ENCODE results near the gene PADI1.

The PADI1 gene

GRCh38 chr1:17196496-17197185 lies 8.3 kb upstream of the PADI1 start:
- peak; percentile 50 for DNase-seq (ENCODE audit: low spot score)

DNA sequence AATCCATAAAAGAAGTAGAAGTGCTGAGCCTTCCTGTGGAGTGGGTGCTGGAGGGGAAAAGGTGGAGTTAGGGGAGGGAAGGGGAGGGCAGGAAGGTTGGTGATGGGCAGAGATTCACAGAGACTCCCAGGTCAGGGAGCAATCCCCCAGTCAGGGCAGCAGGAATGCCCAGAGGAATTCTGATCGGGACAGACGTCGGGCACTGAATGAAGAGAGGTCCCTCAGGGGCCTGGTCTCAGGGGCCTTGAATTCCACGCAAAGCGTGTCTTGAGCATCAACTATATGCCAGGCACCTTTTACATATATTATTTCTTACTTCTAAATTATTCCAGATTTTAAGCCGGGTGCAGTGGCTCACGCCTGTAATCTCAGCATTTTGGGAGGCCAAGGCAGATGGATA lies 7.2 kb upstream of the PADI1 start:
- peak; percentile 23 for DNase-seq (ENCODE audit: low spot score)

GRCh38 chr1:17198476-17199258 lies 6.3 kb upstream of the PADI1 start:
- DNase-seq (ENCODE audit: low spot score): peak; percentile 46

- DNase-seq (ENCODE audit: low spot score): peak; percentile 26
These were observed 5.5 kb upstream of the PADI1 start for GRCh38 chr1:17199267-17200044.

DNA sequence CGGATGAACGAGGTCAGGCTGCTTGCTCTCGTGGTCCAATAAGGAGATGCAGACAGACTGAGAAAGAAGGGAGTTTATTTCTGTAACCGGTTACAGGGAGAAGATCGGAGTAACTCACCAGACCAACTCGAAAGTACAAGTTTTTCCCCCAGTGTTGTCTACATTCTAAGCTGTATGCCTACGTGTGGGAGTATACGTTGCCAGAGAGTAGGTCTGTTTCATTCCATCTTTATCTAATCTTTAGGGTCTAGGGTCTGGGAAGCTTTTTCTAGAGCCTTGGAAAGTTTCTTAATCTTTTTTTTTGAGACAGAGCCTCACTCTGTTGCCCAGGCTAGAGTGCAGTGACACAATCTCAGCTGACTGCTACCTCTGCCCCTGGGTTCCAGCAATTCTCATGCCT lies 4.7 kb upstream of the PADI1 start:
- peak; percentile 46 for DNase-seq (ENCODE audit: low spot score)

DNA sequence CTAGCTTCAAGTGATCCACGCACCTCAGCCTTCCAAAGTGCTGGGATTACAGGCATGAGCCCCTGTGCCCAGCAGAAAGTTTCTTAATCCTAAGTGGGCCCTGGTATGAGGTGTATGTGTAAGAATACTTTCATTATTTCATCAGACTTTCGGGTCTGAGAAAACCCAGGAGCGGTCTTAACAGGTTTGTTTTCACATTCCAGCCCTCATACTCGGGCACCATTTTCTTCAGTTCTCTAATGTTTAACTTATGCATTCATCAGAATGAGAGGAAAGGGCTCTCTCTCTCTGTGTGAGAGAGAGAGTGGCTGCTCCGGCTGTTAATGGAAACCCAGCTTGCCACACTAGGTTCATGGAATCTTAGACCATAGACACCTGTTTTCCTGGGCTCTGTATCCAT lies 4.2 kb upstream of the PADI1 start:
- no peak for DNase-seq (ENCODE audit: low spot score)

DNA sequence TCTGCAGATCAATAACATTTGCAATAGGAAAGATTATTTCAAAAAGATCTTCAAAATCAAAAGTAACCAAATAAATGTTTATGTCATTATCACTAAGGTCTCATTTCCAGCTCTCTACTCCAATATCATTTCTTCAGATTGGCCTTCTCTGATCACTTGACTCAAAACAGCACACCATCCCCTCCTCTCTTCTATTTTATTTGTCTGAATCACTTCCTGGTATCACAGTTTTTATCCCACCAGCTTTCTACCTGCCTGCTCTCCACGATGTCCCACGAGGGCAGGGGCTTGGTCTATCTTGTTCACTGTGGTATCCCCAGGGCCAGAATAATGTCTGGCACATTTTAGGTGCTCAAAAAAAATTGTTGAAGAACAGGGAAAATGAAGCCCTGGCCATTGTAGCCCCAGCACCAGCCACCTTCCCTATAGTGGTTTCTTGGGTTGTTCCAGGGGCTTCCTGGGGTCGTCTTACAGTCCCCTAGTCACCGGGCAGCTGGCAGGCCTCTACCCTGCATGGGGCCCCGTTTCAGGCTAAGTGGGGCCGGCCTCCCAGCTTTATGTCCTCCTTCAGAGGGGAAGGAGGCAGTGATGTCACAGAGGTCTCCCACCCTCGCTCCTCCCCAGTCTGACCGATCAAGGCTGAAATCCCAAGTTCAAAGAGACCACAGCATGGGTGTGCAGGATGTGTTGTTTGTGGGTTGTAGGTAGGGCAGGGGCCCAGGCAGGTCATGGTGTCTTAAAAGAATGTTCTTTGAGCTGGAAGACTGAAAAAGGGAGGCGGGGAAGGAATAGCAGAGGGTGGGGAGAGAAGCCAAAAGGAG lies 3.5 kb upstream of the PADI1 start:
- peak; percentile 44 for DNase-seq (ENCODE audit: low spot score)

GRCh38 chr1:17205652-17206051 lies 724 bp downstream of the PADI1 start:
- no peak for DNase-seq (ENCODE audit: low spot score)

GRCh38 chr1:17206196-17206595 lies 1.3 kb downstream of the PADI1 start:
- no peak for DNase-seq (ENCODE audit: low spot score)

DNA sequence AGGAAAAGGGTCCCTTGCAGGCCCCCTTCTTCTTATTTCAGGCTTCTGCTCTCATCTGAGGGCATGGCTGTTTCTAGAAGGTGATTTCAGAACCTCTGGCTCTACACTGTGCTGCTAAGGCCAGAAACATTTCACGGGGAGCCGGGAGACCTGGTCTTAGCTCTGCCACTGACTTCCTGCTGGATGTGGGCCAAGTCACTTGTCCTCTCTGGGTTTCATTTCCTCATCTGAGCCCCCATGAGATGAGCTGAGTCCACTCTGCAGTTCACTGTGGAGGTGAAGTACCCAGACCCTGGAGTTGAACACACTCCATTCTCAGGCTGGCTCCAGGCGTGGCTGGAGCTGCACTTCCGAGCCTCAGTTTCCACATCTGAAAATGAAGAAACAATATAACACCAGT lies 2.1 kb downstream of the PADI1 start:
- DNase-seq (ENCODE audit: low spot score): no peak

GRCh38 chr1:17207540-17207939 lies 2.6 kb downstream of the PADI1 start:
- DNase-seq (ENCODE audit: low spot score): no peak

DNA sequence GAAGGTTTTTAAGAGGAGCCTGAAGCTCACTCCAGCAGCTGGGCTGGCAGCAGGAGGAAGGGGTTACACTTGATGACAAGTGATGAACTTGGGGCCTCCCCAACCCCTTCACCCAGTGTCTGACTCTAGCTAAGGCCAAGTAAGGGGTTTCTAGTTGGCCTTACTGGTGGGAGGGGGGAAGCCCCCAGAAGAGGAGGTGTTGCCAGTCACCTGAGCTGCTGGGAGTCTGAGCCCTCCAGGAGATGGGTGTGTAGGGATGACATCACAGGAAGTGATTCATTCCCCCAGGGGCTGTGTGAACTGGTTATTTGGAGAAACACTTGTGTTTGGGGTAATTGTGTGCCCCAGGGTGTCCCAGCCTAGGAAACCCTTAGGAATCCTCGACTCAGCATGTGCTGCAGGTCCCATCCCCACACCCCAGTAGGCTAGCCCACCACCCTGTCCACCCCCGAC lies 3.1 kb downstream of the PADI1 start:
- no peak for DNase-seq (ENCODE audit: low spot score)

DNA sequence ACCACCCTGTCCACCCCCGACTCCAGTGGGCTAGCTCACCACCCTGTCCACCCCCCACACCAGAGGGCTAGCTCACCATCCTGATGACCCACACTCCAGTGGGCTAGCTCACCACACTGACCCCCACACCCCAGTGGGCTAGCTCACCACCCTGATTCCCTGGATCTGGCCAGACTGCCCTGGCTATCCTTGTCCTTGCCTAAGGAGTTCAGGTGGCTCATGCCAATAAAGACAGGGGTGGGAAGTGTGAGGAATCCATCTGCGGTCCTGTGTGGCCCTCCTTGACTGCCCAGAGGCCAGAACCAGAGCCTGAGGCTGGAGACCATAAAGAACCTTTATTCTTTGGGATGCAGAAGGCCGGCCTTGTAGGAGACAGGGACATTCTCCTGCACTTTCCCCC lies 3.6 kb downstream of the PADI1 start:
- DNase-seq (ENCODE audit: low spot score): no peak

- DNase-seq (ENCODE audit: low spot score): no peak
These were observed 4.5 kb downstream of the PADI1 start for GRCh38 chr1:17209430-17209829.

- DNase-seq (ENCODE audit: low spot score): no peak
These were observed 5.2 kb downstream of the PADI1 start for GRCh38 chr1:17210176-17210575.

DNA sequence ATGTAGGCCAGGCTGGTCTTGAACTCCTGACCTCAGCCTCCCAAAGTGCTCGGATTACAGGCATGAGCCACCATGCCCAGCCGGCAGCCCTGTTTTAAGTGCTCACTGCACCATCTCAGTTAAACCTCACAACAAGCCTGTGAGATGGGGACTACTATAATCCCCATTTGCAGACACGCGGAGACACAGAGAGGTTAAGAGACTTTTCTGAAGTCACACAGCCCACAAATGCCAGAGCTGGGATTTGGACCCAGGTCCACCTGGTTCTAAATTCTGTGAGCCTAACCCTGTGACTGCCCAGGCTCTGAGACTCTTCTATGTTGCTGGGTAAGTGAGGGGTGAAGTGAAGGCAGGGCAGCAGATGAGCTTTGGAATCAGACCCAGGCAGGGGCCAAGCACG lies 6.4 kb downstream of the PADI1 start:
- DNase-seq (ENCODE audit: low spot score): no peak

- no peak for DNase-seq (ENCODE audit: low spot score)
These were observed 7.1 kb downstream of the PADI1 start for GRCh38 chr1:17212009-17212408.

GRCh38 chr1:17212487-17213121 lies 7.7 kb downstream of the PADI1 start:
- peak; percentile 79 for DNase-seq (ENCODE audit: low spot score)

- no peak for DNase-seq (ENCODE audit: low spot score)
These were observed 8.3 kb downstream of the PADI1 start for GRCh38 chr1:17213148-17213781.

DNA sequence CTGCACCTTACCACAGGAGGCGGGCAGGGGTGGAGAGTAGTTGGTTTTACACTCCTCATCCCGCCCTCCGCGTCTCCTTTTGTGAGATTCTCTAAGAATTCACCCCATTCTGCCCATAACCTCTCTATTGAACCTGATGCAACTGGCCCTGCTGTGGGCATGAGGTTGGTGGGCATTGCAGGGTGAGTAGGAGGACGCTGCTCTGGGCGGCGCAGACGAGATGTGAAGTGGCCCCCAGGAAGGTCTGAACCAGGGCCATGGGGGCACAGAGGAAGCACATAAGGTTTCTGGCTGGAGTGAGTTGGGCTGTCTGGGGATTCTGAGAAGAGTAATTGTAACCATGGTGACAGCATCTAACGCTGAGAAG lies 8.8 kb downstream of the PADI1 start:
- DNase-seq (ENCODE audit: low spot score): no peak

All from left forelimb (tissue), 1 donor.